ENCODE results near the gene GBP6.
A peak's percentile ranks its signal among the peaks of the same experiment; 100 is the strongest.
"Not testable (repeated sequence)": the region's sequence is repeated elsewhere in the genome, so short reads cannot be mapped to it uniquely, and the experiment has no call there.

The GBP6 gene

DNA sequence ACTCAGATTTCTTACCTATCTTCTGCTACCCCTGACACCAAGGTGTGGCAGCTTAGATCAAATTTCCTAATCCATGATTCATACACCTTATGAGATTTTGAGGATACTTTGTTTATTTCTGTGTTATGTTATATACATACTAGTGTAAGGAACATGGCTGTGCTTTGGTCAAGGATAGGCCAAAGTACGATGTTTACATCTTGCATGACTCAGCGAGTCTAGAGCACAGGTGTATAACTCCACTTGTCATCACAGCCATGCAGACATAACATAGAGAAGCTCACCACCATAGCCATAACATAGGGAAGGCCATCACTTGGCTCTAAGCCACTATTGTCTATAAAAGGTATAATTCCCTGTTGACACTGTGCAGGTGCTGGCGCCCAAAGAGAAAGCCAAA lies 61.2 kb downstream of the GBP6 start:
- H3K79me2 ChIP-seq: no peaks in the 10 kb centered on the region
- no peak overlapping the region for H3K4me3 ChIP-seq (ENCODE audit: low read depth, low read length)
- no peak overlapping the region for H3K9ac ChIP-seq
- peak overlapping the region; percentile 56 for H2AFZ ChIP-seq
- no peaks in the 10 kb centered on the region for H3K27me3 ChIP-seq (ENCODE audit: control insufficient read depth, insufficient read depth, low read length)
- TF ChIP-seq, protein P1, sequence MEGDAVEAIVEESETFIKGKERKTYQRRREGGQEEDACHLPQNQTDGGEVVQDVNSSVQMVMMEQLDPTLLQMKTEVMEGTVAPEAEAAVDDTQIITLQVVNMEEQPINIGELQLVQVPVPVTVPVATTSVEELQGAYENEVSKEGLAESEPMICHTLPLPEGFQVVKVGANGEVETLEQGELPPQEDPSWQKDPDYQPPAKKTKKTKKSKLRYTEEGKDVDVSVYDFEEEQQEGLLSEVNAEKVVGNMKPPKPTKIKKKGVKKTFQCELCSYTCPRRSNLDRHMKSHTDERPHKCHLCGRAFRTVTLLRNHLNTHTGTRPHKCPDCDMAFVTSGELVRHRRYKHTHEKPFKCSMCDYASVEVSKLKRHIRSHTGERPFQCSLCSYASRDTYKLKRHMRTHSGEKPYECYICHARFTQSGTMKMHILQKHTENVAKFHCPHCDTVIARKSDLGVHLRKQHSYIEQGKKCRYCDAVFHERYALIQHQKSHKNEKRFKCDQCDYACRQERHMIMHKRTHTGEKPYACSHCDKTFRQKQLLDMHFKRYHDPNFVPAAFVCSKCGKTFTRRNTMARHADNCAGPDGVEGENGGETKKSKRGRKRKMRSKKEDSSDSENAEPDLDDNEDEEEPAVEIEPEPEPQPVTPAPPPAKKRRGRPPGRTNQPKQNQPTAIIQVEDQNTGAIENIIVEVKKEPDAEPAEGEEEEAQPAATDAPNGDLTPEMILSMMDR (IDR thresholded peaks at IDR 0.05): no peak
- no peaks in the 10 kb centered on the region for H3K36me3 ChIP-seq (ENCODE audit: control insufficient read depth, insufficient read depth, low read length)
- no peak overlapping the region for H3K4me2 ChIP-seq (ENCODE audit: low read length)
- peaks cover 22% of the 10 kb centered on the region for H3K4me1 ChIP-seq
- peak overlapping the region; percentile 98 for H3K27ac ChIP-seq
- no peaks in the 10 kb centered on the region for H3K9me3 ChIP-seq (ENCODE audit: control insufficient read depth, low read length)

DNA sequence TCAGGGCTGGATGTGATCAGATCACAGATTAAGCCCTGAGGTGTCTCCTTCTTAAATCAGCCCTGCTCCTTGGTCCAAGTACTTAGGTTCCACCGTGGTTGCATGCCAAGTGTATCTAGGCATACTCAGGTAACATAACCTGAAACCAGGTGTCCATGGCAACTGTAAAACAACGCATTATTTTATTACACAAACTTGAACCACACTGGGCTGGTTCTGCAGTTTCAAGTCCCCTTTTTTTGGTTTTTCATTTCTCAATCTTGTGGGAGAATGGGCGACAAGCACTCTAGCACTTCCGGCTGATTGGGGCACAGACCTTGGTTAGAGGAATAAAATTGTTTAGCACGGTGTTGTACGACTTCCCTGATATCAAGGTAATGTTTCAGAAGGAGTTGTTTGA lies 65.2 kb downstream of the GBP6 start:
- Histone ChIP-seq H3K4me3 (ENCODE audit: low read depth, low read length) (peak overlapping the region; percentile 13), H3K36me3 (ENCODE audit: control insufficient read depth, insufficient read depth, low read length) (no peaks in the 10 kb centered on the region), H2AFZ (no peak overlapping the region), H3K9me3 (ENCODE audit: control insufficient read depth, low read length) (no peaks in the 10 kb centered on the region), H3K9ac (no peak overlapping the region), H3K27me3 (ENCODE audit: control insufficient read depth, insufficient read depth, low read length) (no peaks in the 10 kb centered on the region), H3K4me2 (ENCODE audit: low read length) (peak overlapping the region; percentile 54), H3K4me1 (peaks cover 23% of the 10 kb centered on the region), H3K27ac (peak overlapping the region; percentile 84), H3K79me2 (no peaks in the 10 kb centered on the region)
- TF ChIP-seq, protein P1 (IDR thresholded peaks at IDR 0.05): no peak

DNA sequence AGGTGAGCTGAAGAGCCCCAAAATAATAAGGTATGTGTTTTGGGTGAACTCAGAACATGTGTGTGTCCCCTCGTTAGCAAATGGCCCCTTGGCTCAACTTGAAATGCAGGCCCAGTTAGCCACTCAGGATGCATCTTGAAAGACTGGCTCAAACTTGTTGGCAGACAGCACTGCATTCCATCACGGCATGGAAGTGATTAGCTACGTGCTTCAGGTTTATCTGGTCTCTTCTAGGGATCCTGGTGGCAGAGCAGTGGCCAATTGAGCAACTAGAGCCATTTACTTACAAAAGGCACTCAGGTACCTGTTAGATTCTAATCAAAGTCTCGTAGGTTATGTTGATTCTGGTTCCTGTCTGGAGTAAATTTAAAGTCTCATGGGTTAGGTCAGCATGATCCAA lies 65.8 kb downstream of the GBP6 start:
- H3K4me2 ChIP-seq (ENCODE audit: low read length); H3K9me3 ChIP-seq (ENCODE audit: control insufficient read depth, low read length); H3K4me3 ChIP-seq (ENCODE audit: low read depth, low read length); H3K9ac ChIP-seq; H3K27me3 ChIP-seq (ENCODE audit: control insufficient read depth, insufficient read depth, low read length); H2AFZ ChIP-seq; H3K36me3 ChIP-seq (ENCODE audit: control insufficient read depth, insufficient read depth, low read length); H3K79me2 ChIP-seq: not testable (repeated sequence)
- H3K4me1 ChIP-seq: peaks cover 21% of the 10 kb centered on the region
- peak overlapping the region; percentile 84 for H3K27ac ChIP-seq

DNA sequence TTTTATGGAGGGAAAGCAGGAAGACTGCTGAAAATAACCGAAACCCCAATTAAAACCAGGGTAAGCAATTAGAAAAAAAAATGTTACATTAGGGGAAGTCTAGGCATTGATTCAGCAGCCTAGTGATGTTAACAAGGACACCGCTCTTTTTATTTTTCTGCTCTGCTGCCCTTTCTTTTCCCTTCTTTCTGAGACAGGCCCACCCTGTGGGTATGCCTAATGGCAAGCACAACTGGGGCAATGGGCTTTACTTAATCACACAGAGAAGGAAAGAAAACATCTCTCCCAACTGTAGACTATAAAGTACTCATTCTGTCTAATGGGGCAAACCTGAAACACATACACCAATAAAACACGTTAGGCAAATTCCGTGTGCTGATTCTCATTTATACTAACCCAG lies 69.6 kb downstream of the GBP6 start:
- no peak overlapping the region for H3K4me2 ChIP-seq (ENCODE audit: low read length)
- H3K79me2 ChIP-seq: no peaks in the 10 kb centered on the region
- no peaks in the 10 kb centered on the region for H3K27me3 ChIP-seq (ENCODE audit: control insufficient read depth, insufficient read depth, low read length)
- no peak overlapping the region for H3K9ac ChIP-seq
- TF ChIP-seq, protein P1 (IDR thresholded peaks at IDR 0.05): no peak
- no peaks in the 10 kb centered on the region for H3K9me3 ChIP-seq (ENCODE audit: control insufficient read depth, low read length)
- no peak overlapping the region for H3K4me3 ChIP-seq (ENCODE audit: low read depth, low read length)
- H3K27ac ChIP-seq: peak overlapping the region; percentile 32
- H2AFZ ChIP-seq: peak overlapping the region; percentile 53
- no peaks in the 10 kb centered on the region for H3K36me3 ChIP-seq (ENCODE audit: control insufficient read depth, insufficient read depth, low read length)
- H3K4me1 ChIP-seq: peaks cover 3% of the 10 kb centered on the region

DNA sequence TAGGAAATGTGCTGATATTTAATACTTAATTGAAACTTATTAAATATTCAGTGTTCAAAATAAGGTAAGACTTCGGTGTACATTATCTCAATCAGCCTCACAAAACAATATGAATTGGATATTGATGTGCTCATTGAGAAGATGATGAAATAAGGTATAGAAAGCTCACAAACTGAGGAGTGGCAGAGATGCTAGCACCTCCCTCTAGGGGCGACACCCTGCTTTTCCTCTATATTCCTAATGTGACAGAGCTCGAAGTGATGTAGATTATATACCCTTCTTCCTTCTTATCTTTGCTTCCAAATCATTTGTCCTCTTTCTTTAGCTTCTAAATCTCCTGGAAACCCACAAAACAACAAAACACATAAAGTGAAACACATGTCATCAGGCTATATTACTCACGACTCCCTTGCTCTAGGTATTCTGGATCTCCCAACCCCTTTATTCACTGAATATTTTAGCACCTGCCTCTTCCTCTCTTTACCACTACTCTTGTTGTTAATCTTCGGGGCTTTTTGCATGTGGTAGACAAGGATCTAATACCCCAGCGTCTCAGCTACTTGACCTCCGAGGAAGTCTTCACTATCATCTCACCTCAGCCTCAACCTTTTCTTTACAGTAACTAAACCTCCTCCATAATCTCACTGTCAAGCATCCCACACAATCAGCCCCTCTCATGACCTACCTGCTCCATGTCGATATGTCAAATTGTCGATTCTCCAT lies 70.4 kb downstream of the GBP6 start:
- not testable (repeated sequence) for H3K4me1 ChIP-seq; H3K79me2 ChIP-seq; H3K4me2 ChIP-seq (ENCODE audit: low read length); H3K27me3 ChIP-seq (ENCODE audit: control insufficient read depth, insufficient read depth, low read length); H3K9ac ChIP-seq; H3K4me3 ChIP-seq (ENCODE audit: low read depth, low read length); H3K27ac ChIP-seq; H3K36me3 ChIP-seq (ENCODE audit: control insufficient read depth, insufficient read depth, low read length); H3K9me3 ChIP-seq (ENCODE audit: control insufficient read depth, low read length)
- peak overlapping the region; percentile 46 for H2AFZ ChIP-seq
